NCI-H345 treated with DMSO at 0.1 percent for 48 hours (cell line): Measurements from ENCODE around the gene LARP4B.

Experiments used
- DNase-seq: peaks from one replicate; lab custom pipeline; 2025; ENCODE audit not compliant: unreplicated experiment; lab: John Stamatoyannopoulos, UW

LARP4B gene

DNA sequence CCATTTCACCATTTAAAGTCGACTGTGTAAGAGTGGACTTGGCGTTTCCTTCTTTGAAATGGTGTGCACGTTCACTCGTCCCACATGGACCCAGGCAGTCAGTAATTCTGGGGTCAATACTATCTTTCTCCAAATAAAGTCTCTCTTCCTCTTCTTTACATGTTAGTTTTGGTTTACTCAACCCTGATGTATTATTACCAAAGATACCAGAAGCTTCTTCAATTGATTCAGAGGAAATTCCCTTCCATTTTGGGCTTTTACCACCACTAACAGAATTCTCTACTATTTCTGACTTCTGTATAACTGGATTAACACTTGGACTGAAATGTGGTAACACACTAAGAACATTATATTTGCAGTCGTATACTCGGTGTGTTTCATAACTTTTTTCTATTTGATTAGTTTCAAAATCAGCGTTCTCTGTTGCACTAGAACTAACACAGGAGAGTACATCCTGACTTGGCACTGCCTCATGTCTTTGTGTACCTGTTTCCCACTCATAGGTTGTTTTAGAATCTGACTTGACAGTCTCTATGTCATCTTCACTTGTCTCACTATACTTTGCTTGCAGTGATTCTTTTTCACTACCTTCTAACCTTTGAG is 60.8 kb downstream of the LARP4B start:
- DNase-seq, result no peak

DNA sequence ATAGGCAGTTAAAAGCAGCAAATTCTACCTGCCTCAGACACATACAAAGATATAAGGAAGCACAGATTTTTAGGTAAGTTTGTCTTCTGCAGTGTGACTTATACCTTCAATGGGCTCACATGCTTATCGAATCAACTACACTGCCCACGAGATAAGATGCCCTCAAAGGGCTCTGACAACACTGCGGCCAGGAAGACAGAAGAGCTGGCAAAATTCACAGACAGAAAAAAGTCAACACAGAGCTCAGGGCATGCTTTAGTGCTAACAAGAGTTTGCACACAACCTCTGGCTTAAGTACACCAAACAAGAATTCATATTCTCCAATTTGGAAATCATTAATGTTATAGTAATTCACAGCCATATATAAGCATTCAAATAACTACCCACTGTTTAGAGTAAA is 62.3 kb downstream of the LARP4B start:
- DNase-seq, result no peak

DNA sequence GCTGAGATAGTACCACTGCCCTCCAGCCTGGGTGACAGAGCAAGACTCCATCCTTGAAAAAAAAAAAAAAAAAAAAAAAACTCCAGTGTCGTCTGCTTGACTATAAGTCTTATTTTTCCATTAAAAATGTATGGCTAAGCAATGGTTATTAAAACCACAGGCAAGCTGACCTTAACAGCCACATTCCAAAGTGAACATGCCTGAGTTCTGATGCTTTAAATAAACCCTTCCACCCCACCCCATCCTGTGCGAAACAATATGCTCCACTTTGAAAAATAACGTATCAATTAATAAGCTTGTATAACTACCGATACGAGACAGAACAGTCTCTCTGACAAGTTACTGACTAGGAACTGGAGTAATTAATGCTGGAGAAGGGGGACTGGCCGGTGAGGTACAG is 63.7 kb downstream of the LARP4B start:
- no peak for DNase-seq

DNA sequence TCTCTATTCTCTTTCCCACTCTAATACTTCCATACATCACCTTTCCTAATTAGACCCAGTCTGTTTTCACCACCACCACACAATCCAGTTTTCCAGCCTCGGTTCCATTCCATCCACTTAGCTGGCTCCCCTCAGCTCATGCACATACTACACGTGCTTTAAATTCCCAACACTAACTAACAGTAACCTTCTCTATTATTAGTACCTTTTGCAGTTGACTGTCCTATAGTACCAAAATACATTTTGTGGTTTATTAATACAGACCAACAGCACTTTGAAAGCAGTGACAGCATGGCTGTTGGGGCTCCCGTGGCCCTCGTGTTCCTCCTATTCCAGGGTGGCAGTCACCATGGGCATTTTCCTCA is 64.9 kb downstream of the LARP4B start:
- DNase-seq, result no peak

DNA sequence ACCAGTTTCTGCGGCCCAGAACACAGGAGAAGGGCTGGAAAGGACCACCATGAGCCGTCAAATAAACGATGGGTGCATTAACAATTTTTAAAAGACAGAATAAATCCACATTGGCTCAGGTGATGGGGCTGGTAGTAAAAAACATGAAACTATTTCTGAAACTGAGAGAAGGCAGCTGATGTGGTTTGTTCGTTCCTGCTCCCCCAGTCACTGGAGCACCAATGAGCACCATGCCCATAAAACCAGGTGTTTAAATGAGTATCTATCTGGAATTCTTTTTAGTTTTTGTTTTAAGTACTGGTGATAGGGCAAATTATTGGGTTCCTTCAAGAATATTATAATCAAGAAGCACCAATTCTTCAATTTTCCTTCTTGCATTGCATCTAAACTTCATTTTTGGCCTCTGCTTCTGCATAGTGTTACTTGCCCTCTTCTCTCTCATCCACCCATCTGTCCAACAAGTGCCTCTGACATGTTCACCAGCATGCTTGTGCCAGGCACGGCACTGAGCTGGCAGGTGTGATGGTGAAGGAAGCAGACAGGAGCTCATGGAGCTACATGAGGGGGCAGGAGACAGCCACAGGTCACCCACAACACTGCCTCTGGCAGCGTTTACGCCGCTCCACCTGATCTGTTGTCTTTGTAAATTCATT is 65.5 kb downstream of the LARP4B start:
- no peak for DNase-seq

DNA sequence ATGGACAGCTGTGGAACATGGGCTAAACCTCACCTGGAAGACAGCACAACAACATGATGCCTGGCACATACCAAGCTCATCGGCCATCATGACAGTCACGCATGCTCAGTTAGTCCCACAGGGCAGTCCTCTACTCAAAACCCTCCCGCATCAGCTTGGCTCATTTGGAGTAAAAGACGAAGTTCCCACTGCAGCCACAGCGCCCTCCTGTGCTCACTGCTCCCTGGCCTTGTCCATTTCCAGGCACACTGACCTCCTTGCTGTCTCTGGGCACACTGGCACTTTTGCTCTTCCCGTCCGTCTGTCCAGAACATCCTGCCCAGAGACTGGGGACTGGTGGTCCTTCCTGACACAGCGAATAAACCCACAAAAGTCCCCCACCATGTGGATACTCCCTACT is 66.2 kb downstream of the LARP4B start:
- no peak for DNase-seq

DNA sequence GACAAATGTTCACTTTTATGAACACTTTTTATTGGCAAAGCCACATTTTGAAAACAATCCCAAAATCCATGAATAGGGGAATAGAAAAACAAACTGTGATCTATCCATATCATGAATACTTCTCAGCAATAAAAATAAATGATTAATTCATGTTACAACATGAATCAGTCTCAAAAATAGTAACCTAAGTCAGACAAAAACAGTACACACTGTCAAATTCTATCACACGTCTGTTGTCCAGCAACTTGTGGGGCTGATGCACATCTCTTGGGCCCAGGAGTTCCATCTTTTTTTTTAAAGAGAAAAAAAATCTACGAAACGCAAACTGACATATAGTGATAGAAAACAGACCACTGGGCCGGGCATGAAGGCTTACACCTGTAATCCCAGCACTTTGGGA is 71.0 kb downstream of the LARP4B start:
- no peak for DNase-seq

DNA sequence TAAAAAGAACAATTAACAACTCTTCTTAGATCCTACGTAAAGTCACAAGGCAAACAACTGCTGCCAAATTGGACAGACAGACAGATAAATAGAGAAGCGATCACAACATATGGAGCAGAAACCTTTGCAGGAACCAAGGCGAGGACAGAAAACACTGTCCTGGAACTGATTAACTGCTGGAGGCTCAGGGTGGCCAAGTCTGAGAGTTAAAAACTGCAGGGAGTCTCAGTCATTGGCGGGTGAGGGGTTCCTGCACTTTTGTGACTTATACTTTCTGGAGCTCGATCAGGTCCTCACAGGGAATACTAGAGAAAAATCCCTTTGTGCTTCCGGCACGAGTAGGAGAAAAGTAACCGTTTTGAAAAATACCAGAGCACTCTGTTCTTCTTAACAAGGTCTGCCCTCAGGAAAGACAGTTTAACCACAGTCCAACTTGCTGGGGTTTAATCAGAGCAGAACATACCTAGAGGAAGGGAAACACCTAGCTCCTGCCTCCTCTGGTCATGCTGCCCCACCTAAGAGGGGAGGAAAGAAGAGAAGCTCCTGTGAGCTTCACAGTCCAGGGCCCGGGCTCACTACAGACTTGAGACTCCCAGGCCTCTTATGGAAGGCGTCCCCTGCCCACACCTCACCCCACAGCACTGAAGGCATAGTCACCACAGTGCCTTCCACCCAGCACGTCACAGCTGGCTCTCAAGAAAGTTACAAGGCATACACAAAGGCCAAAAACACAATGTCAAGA is 74.9 kb downstream of the LARP4B start:
- DNase-seq, result no peak

DNA sequence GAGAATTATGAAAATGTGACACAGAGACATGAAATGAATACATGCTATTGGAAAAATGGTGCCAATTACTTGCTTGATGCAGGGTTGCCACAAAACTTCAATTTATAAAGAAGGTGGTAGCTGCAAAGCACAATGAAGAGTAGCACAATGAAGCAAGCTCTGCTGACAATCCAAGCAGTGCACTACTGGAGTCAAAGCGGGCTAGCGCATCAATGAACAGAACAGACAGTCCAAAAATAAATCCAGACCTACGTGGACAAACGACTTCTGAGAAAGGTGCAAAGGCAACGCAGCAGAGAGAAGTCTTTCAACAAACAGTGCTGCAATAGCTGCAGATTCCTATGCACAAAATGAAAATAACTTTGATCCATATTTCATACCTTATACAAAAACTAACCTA is 75.8 kb downstream of the LARP4B start:
- no peak for DNase-seq

DNA sequence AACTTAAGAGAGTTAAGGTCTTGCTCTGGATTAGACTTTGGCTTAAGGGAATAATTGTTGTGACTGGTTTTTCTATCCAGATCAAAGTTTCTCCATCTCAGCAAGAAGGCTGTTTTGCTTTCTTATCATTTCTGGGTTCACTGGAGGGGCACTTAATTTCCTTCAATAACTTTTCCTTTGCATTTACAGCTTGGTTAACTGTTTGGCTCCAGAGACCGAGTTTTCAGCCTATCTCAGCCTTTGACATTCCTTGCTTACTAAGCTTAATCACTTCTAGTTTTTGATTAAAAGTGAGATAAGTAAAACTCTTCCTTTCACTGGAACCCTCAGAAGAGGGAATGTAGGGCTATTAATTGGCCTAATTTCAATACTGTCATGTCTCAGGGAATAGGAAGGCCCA is 76.4 kb downstream of the LARP4B start:
- no peak for DNase-seq

DNA sequence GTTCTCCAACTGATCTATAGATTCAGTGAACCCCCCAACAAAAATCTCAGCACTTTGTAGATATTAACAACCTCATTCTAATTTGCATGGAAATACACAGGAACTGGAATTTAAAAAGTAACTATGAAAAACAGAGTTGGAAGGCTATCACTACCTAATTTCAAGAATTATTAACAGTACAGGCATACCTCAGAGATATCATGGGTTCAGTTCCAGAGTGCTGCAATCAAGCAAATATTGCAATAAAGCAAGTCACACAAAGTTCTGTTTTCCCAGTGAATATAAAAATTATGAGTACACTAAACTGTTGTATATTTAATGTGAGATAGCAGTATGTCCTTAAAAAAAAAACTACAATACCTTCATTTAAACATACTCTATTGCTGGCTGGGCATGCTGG is 78.5 kb downstream of the LARP4B start:
- DNase-seq, result no peak

DNA sequence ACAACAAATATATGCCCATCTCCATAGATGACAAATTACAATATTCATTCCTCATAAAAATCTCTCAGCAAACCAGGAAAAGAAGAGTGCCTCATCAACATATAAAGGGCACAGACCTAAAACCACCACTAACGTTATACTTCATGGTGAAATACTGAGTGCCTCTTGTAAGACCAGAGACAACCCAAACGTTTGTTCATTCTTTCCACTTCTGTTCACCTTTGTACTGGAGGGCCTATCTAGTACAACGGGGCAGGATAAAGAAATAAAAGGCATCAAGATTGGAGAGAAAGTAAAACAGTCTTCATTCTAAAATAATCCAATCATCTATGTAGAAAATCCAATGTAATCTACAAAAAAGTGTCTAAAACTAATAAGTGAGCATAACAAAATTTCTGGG is 79.1 kb downstream of the LARP4B start:
- no peak for DNase-seq

DNA sequence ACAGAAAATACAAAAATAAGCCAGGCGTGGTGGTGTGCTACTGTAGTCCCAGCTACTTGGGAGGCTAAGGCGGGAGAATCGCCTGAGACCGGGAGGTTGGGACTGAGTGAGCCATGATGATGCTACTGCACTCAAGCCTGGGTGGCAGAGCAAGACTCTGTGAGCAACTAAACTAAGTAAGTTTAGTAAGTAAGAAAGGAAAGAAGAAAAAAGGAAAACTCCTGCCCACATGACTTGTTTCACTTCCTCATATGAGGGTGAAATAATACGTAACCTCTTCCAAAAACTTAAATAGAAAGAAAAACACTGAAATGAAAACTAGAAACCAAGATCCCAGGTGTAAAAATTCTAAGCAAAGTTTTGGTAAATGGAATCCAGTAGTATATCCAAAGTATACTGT is 79.6 kb downstream of the LARP4B start:
- no peak for DNase-seq

DNA sequence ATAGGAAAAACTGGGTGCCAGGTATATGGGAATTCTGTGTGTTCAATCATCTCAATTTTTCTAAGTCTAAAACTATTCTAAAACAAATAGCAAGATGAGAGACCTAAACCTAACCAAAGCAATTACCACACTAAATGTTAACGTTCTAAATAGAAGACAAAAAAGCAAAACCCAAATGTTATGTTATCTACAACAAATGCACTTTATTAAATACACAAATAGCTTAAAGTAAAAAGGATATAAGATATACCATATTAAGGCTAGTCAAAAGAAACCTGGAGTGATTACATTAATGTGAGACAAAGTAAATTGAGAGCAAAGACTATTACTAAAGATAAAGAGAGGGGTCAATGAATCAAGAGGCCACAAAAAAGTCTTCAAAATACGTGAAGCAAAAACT is 81.4 kb downstream of the LARP4B start:
- DNase-seq, result no peak

DNA sequence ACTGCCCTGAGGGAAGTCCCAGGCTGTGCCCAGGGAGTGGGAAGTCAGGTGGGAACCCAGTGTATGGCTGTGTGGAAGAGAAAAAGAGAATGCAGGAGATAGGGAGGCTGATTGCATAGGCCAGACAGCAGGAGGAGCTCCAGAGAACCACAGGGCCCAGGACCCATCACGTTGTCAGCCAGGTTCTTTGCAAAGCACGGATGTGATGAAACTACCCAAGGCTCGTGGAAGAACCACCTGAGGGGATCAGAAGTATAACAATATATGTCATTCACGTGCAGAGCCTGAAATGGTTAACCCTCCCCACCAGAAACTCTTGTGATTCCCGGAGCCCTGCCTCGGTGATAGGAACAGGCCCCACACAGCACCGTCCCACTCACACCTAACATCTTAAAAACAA is 83.6 kb downstream of the LARP4B start:
- no peak for DNase-seq

DNA sequence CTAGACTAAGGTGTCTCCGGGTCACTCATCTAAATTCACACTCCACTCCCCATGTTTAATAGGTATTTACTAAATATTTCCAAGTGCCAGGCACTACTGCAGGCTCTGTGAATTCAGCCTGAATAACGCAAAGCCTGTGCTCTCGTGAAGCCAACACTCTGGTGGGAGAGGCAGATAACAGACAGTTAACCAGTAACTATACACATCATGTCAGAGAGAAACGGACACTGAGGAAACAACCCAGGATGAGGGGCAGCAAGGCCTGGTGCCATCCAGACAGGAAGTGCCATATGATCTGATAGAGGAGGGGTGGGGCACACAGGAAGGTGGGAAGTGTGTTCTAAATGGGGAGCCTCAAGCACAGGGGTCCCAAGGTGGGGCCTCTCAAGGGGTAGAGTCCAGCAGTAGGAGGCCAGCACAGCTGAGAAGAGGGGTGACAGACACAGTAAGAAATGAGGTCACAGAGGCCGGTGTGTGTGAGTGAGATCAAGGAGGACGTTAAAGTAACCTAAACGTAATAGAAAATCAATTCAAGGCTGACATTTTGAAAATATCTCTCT is 85.3 kb downstream of the LARP4B start:
- DNase-seq, result no peak

DNA sequence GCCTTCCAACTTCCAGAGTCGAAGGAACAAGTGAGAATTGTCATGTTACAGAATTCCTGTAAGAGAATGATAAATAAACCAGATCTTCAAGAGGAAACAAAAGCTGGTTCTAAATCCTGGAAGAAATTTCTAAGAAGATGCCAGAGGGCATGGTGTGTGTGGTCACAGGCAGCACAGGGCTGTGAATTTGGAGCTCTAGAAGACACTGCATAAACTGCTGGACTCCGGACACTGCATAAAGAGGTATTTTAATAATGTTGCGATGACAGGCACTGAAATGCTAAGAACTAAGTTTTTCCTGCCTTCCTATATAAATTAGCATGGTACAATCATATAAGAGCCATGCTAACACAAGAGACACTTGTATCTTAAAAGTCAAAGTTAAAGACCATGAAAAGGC is 86.0 kb downstream of the LARP4B start:
- no peak for DNase-seq

DNA sequence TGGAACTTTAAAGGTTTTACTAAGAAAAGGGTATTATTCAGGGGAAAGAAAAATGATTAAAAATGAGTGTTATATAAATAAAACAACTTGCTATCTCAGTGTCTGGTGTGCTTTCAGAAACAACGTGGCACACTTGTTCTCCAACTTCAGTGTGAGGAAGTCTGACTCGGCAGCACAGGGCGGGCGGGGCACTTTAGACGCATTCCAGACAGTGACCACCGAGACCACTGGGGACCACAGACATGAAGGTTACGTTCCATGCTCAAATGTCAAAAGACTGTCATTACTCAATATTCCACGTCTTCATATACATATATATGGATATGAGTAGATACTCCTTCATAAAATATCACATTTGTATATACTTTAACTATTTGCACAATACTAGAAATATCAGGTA is 87.0 kb downstream of the LARP4B start:
- no peak for DNase-seq

DNA sequence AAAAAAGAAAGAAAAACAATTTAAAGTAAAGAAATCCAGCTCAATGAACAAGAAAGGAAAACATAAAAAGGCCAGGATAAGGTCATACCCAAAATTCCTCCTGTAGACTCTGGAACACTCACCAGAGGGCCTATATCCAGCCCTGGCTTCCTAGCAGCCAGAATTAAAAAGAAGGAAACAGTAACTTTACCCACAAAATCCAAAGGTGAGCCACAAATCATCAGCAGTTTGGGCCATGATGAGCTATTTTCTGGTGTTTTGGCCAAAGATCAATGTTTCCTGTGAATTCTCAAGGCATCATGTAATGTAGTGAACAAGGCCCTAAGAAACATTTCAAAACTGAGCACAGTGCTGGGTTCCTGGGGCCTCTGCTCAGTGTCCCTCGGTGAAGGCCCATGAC is 87.8 kb downstream of the LARP4B start:
- DNase-seq, result no peak

DNA sequence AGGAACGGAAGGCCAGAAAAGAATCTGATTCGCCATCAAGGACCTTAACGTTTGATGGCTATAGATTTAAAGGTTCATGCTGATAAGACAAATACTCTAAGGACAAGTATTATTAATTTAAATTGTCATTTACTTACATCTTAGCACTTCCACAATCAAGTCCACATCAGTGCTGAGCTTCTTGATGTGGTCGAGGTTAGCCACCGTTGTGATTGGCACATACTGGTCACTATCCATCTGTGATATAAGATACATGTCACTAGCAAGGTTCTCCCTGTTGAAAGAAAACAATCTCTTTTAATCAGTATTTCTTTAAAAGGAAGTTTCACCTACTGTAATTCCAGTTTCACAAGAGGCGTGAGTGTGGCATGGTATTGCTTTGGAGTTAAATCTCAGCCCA is 88.7 kb downstream of the LARP4B start:
- no peak for DNase-seq

DNA sequence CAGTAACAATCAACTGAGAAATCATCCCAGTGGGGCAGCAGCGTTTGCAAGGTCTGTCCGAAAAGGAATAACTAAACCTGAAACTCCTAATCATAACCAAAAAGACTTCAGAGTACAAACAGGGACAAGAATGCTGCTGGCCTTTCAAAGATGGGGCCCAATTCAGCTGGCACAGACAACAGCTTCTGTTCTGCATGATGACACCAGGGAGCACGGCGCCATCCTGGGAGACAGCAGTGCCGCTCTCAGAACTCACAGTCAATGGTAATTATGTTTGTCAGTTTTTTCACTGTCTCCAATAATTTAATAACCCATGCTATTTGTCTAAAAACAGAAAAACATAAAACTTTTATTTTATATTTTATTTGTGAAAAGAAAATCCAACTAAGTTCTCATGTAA is 90.0 kb downstream of the LARP4B start:
- DNase-seq, result no peak

DNA sequence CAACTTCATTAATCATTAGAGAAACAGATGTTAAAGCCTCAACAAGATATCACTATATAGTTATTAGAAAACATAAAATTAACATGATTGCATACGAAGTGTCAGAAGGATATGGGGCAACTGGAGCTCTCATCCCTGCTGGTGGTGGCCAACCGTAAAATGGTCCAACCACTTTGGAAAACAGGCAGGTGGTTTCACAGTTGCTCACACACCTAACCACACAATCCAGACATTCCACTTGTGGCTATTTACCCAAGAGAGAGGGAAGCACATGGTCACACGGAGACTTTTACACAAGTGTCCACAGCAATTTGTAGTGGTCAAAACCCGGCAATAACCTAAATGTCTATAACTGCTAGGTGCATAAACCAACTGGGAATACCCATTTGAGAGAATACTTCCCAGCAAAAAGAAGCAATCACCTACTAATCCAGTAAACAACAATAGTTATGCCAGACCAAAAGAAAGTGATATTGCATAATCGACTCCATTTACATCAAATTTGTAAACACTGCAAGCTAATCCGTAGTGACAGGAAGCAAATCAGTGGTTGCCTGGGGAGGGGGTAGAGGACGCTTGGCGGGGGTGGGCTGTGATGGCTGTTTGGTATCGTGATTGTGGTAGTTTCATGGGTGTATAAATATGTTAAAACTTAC is 91.8 kb downstream of the LARP4B start:
- no peak for DNase-seq
